IMR-90 (cell line): Measurements from ENCODE around the gene IFRD2. TPM values are rescaled to one million over a fixed set of nuclear protein-coding genes. Genes with fewer than 3 reads are reported as not detected.
A peak's percentile ranks its signal among the peaks of the same experiment; 100 is the strongest.

Experiments
- ATAC-seq: fragments of 200-7000 bp; cut with Tn5 transposase; 2 replicates; pipeline ENCODE4 v1.9.1; 2020; ENCODE audit warnings: low read depth, mild to moderate bottlenecking, moderate library complexity
- BruUV-seq: library from RNA; stranded (reverse); fragments of 400-500 nt; replicated peaks from 2 replicates; lab custom pipeline; 2021; lab: Mats Ljungman, UMichigan
- CTCF ChIA-PET: fragments of 300-600 bp; formaldehyde crosslinking; extraction: SDS; loops from one replicate; lab custom pipeline; 2021; ENCODE audit warnings: antibody characterized with exemption; lab: Yijun Ruan, JAX
- POLR2A ChIA-PET: fragments of 300-600 bp; sonication (Branson Sonifier 250); formaldehyde crosslinking; loops from one replicate; lab custom pipeline; 2022; ENCODE audit warnings: antibody characterized with exemption; ENCODE audit not compliant: unreplicated experiment; lab: Charles Lee
- DNase-seq: peaks from one replicate; pipeline ENCODE4 v3.0.0; 2013
- H2AFZ ChIP-seq: replicated peaks from 2 replicates; pipeline ENCODE3; 2013; ENCODE audit warnings: low read length, mild to moderate bottlenecking; ENCODE audit not compliant: poor library complexity
- H2AK5ac ChIP-seq: 2 replicates; pipeline ENCODE4 v1.6.1; 2013; ENCODE audit warnings: low read depth, low read length, inconsistent platforms
- H2AK9ac ChIP-seq: replicated peaks from 2 replicates; pipeline ENCODE3; 2013; ENCODE audit warnings: mild to moderate bottlenecking, low read depth, low read length, moderate library complexity; ENCODE audit not compliant: poor library complexity
- H2BK120ac ChIP-seq: 2 replicates; pipeline ENCODE4 v1.6.1; 2013; ENCODE audit warnings: low read depth, low read length, inconsistent platforms
- H2BK15ac ChIP-seq: 3 replicates; pipeline ENCODE4 v1.6.1; 2013; ENCODE audit warnings: low read depth, low read length, inconsistent platforms
- H2BK20ac ChIP-seq: 2 replicates; pipeline ENCODE4 v1.6.1; 2013; ENCODE audit warnings: low read depth, mild to moderate bottlenecking, inconsistent platforms, low read length, moderate library complexity
- H2BK5ac ChIP-seq: 2 replicates; pipeline ENCODE4 v1.6.1; 2013; ENCODE audit warnings: mild to moderate bottlenecking, low read depth, low read length, inconsistent platforms; ENCODE audit not compliant: poor library complexity, severe bottlenecking
- H3K14ac ChIP-seq: replicated peaks from 2 replicates; pipeline ENCODE4 v1.6.1; 2013; ENCODE audit warnings: low read depth, low read length, inconsistent platforms
- H3K18ac ChIP-seq: 2 replicates; pipeline ENCODE4 v1.6.1; 2013; ENCODE audit warnings: low read depth, low read length, control low read depth
- H3K23ac ChIP-seq: 2 replicates; pipeline ENCODE4 v1.6.1; 2013; ENCODE audit warnings: low read depth, low read length, inconsistent platforms
- H3K27ac ChIP-seq: 2 replicates; pipeline ENCODE4 v1.5.1; 2013; ENCODE audit warnings: mild to moderate bottlenecking, control low read depth, low read length; ENCODE audit not compliant: insufficient read depth
- H3K27me3 ChIP-seq: 2 replicates; pipeline ENCODE4 v1.6.1; 2013; ENCODE audit warnings: low read length; ENCODE audit not compliant: control insufficient read depth, insufficient read depth
- H3K36me3 ChIP-seq: 2 replicates; pipeline ENCODE4 v1.6.1; 2013; ENCODE audit warnings: low read length, mixed read lengths; ENCODE audit not compliant: control insufficient read depth, insufficient read depth
- H3K4ac ChIP-seq: 2 replicates; pipeline ENCODE4 v1.6.1; 2013; ENCODE audit warnings: low read depth, low read length, inconsistent platforms
- H3K4me1 ChIP-seq: 2 replicates; pipeline ENCODE4 v1.6.1; 2013; ENCODE audit warnings: low read length, mixed read lengths; ENCODE audit not compliant: control insufficient read depth, insufficient read depth
- H3K4me2 ChIP-seq: 2 replicates; pipeline ENCODE4 v1.6.1; 2013; ENCODE audit warnings: low read depth, mild to moderate bottlenecking, control low read depth, low read length, moderate library complexity
- H3K4me3 ChIP-seq: 2 replicates; pipeline ENCODE4 v1.5.1; 2013; ENCODE audit warnings: low read depth, mild to moderate bottlenecking, control low read depth, low read length, moderate library complexity; ENCODE audit not compliant: insufficient read depth
- H3K56ac ChIP-seq: 2 replicates; pipeline ENCODE4 v1.6.1; 2013; ENCODE audit warnings: low read length, inconsistent platforms; ENCODE audit not compliant: insufficient read depth; ENCODE audit errors: extremely low read depth
- H3K79me1 ChIP-seq, 2 experiments: 2 replicates each; pipeline ENCODE4 v1.6.1; 2013; ENCODE audit warnings: low read length in 2 of 2, inconsistent platforms in 1 of 2, low read depth in 1 of 2
- H3K9ac ChIP-seq: 2 replicates; pipeline ENCODE4 v1.6.1; 2013; ENCODE audit warnings: low read depth, low read length, control low read depth
- H3K9me1 ChIP-seq: 2 replicates; pipeline ENCODE4 v1.6.1; 2013; ENCODE audit warnings: low read length, inconsistent platforms; ENCODE audit not compliant: insufficient read depth
- H3K9me3 ChIP-seq: 2 replicates; pipeline ENCODE4 v1.6.1; 2013; ENCODE audit warnings: low read length; ENCODE audit not compliant: control insufficient read depth, insufficient read depth
- H4K20me1 ChIP-seq: 2 replicates; pipeline ENCODE4 v1.6.1; 2013; ENCODE audit warnings: low read length, inconsistent platforms; ENCODE audit not compliant: insufficient read depth
- H4K5ac ChIP-seq: 2 replicates; pipeline ENCODE4 v1.6.1; 2013; ENCODE audit warnings: mild to moderate bottlenecking, low read depth, low read length, control low read depth
- H4K8ac ChIP-seq, 2 experiments: 2 replicates each; pipeline ENCODE4 v1.6.1; 2013; ENCODE audit warnings: low read depth in 2 of 2, low read length in 2 of 2, control low read depth in 1 of 2, inconsistent platforms in 1 of 2
- H4K91ac ChIP-seq: 2 replicates; pipeline ENCODE4 v1.6.1; 2013; ENCODE audit warnings: low read depth, low read length, inconsistent platforms; ENCODE audit not compliant: insufficient read depth
- BHLHE40 ChIP-seq: fragments of 150-350 bp; IDR thresholded peaks from 2 replicates; pipeline ENCODE4 v1.6.1; 2016; ENCODE audit warnings: mild to moderate bottlenecking, low read depth, low read length
- CTCF ChIP-seq: conservative IDR thresholded peaks from 2 replicates; pipeline ENCODE4 v1.5.1; 2012; ENCODE audit warnings: mild to moderate bottlenecking, low read depth, low read length, improper control_type of control experiment
- POLR2A ChIP-seq: IDR thresholded peaks from 2 replicates; pipeline ENCODE4 v1.6.1; 2012; ENCODE audit warnings: mild to moderate bottlenecking, low read depth, low read length
- USF2 ChIP-seq: fragments of 150-350 bp; IDR thresholded peaks from 2 replicates; pipeline ENCODE4 v1.6.1; 2017; ENCODE audit warnings: mild to moderate bottlenecking, antibody characterized with exemption, low read length, low read depth
- WGBS, 2 experiments: methylation state at CpG; one replicate each; pipeline versions ENCODE4 v1.1.5 to v1.1.7; 2013; ENCODE audit warnings: missing lambda C conversion rate in 2 of 2; ENCODE audit not compliant: insufficient read length in 1 of 2; ENCODE audit errors: extremely low coverage in 2 of 2; 5-methylcytosine and 5-hydroxymethylcytosine counted together
- dilution Hi-C: fragments of 300-500 bp; cut with HindIII; formaldehyde crosslinking; loops from one replicate; pipeline ENCODE4 v1.14.3; 2018; ENCODE audit warnings: low sequenced_read_pairs; ENCODE audit not compliant: unreplicated experiment
- in situ Hi-C: fragments of 300-500 bp; cut with MboI; formaldehyde crosslinking; loops from 3 replicates; pipeline ENCODE4 v1.14.3; 2019; ENCODE audit warnings: low sequenced_read_pairs, inconsistent platforms, mixed read lengths
- intact Hi-C: fragments of 100-400 bp; cut with micrococcal nuclease; formaldehyde crosslinking; loops from 2 replicates; pipeline ENCODE4 v1.10.0; 2022
- polyA plus RNA-seq, 3 experiments: library from polyadenylated mRNA; depleted of rRNA; stranded (reverse); fragments of >200 nt; gene quantifications; 2 replicates each; pipeline ENCODE4 v1.2.3, GENCODE V29; 2012; ENCODE audit warnings: low replicate concordance in 1 of 3
- total RNA-seq: library from RNA; depleted of rRNA; stranded (reverse); fragments of >200 nt; gene quantifications from 2 replicates; pipeline ENCODE4 v1.2.3, GENCODE V29; 2012

Gene IFRD2
- total and polyA plus RNA-seq, 2 of the 4 experiments (the other 2 are of a cell fraction): 52.7 to 79.1 TPM

DNA sequence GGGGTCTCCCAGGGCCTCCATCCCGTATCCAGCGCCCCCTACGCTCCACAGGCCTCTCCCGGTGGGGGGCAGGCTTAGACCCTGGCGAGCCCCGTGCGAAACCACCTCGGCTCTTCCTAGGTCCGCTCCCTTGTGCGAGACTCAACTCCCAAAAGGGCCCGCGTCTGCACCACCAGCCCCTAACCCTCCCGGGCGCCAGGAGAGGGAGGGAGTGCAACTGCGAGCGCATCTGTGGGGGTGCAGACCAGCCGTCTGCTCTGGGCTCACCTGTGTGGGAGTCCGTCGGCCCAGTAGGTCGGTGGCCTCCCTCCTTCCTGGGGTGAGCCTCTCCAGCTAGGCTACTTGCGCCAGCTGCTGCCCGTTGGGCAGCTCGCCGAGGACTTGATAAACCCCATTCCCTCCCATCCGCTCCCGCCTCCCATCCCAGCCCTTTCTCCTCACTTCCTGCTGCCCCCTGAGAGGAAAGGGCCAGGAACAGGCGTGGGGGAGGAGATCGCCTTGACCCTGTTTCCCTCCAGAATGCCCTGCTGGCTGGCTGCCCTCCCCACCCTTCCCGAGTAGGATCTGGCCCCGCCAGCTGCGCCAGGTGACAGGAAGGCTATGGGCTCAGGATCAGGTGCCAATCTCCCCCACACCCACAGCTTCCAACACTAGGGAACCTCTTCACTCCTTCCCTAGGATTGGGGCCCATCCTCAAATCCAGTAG lies 30.3 kb upstream of the IFRD2 start, which contains the start of gene HYAL2:
TSS of gene HYAL2 (minus strand) at position 360 of the 706 bp plus-strand sequence. CDS start 2,256 bp downstream, outside the sequence.
- H3K27me3 ChIP-seq: no peaks in the 10 kb centered on the region
- peaks cover 26% of the 10 kb centered on the region for H3K36me3 ChIP-seq
- no CpG with 5 or more reads among the region's 31 CpGs for WGBS, 2 experiments
- dilution Hi-C loops: no loop called here
- BruUV-seq: no TSS peak
- DNase-seq (no peak), ATAC-seq (no peak)
- peak within 1 kb of the TSS; percentile 94 for H3K9ac ChIP-seq
- peak within 1 kb of the TSS; percentile 95 for H4K5ac ChIP-seq
- H2AK5ac ChIP-seq: peak within 1 kb of the TSS; percentile 87
- in situ Hi-C loops: no loop called here
- TF ChIP-seq USF2 (no peak), POLR2A (no peak), CTCF (no peak), BHLHE40 (no peak)
- H3K18ac ChIP-seq: no peak within 1 kb of the TSS
- no peaks in the 10 kb centered on the region for H3K9me3 ChIP-seq
- peaks cover 26% of the 10 kb centered on the region for H3K4me1 ChIP-seq
- ChIA-PET CTCF (no interaction called here), POLR2A (no interaction called here)
- H3K4me3 ChIP-seq: peak within 1 kb of the TSS; percentile 58
- intact Hi-C loops: loop anchor here (5.0 kb wide), 1 partner anchor 60 kb away; no protein-coding TSS in a partner anchor
- H4K91ac ChIP-seq: peak within 1 kb of the TSS; percentile 58
- H3K27ac ChIP-seq: peak within 1 kb of the TSS; percentile 98
- no peak within 1 kb of the TSS for H3K56ac ChIP-seq
- peak within 1 kb of the TSS; percentile 95 for H2AFZ ChIP-seq
- peak within 1 kb of the TSS; percentile 93 for H2AK9ac ChIP-seq
- H4K20me1 ChIP-seq: peaks cover 11% of the 10 kb centered on the region; the same call in 1 of the 2 replicates
- H3K14ac ChIP-seq: no peak within 1 kb of the TSS
- peaks cover 8% of the 10 kb centered on the region for H3K9me1 ChIP-seq
- peak within 1 kb of the TSS; percentile 96 to 99; a peak in 3 of 4 replicates for H4K8ac ChIP-seq
- H2BK20ac ChIP-seq: no peak within 1 kb of the TSS
- peak within 1 kb of the TSS; percentile 66 for H3K4ac ChIP-seq
- no peak within 1 kb of the TSS for H2BK15ac ChIP-seq
- peaks cover 31 to 58% of the 10 kb centered on the region in 2 experiments for H3K79me1 ChIP-seq
- peak within 1 kb of the TSS; percentile 54; the same call in 1 of the 2 replicates for H2BK120ac ChIP-seq
- peak within 1 kb of the TSS; percentile 35; the same call in 1 of the 2 replicates for H3K23ac ChIP-seq
- H2BK5ac ChIP-seq: peak within 1 kb of the TSS; percentile 98
- H3K4me2 ChIP-seq: peak within 1 kb of the TSS; percentile 67
